Temporal lobe (tissue), 2 donors: ENCODE results near the gene ADAMTS6. TPM values are rescaled to one million over a fixed set of nuclear protein-coding genes. Genes with fewer than 3 reads are reported as not detected.

Source experiments
- small RNA-seq: library from RNA; depleted of rRNA; stranded (forward); fragments of <200 nt; gene quantifications from one replicate; pipeline ENCODE3, GENCODE V24; 2014; ENCODE audit warnings: low replicate concordance
- total RNA-seq: library from RNA; depleted of rRNA; stranded (reverse); fragments of >200 nt; gene quantifications from one replicate; pipeline ENCODE4 v1.2.3, GENCODE V29; 2014

ADAMTS6 gene
- total RNA-seq, 1 donor from 2014 or later: 8.6 TPM

Small RNAs within 50 kb of the gene (small RNA-seq; reads per million reads assigned to genes)
- gene RF00019: not detected

Other genes starting within 250 kb of the ADAMTS6 start
- gene CENPK, start 81.2 kb upstream of the ADAMTS6 start, total RNA-seq: 5.4 TPM
- 51.4 TPM for gene PPWD1, start 81.4 kb upstream of the ADAMTS6 start, total RNA-seq
- gene TRIM23, start 142.4 kb upstream of the ADAMTS6 start, total RNA-seq: 64.7 TPM
- gene SHLD3, start 143.1 kb upstream of the ADAMTS6 start, total RNA-seq: 8.6 TPM
- gene TRAPPC13, start 143.1 kb upstream of the ADAMTS6 start, total RNA-seq: 36.6 TPM
- 20.7 TPM for gene SGTB, start 240.2 kb upstream of the ADAMTS6 start, total RNA-seq
- gene NLN, start 240.3 kb upstream of the ADAMTS6 start, total RNA-seq: 61.2 TPM